ENCODE results near the gene PLA2G2E.

PLA2G2E gene

GRCh38 chr1:19955534-19956170 lies 32.2 kb upstream of the PLA2G2E start:
- Histone ChIP-seq H3K79me1 (ENCODE audit: low read length) (no peaks in the 10 kb centered on the region), H2AFZ (ENCODE audit: insufficient read depth, low read length, poor library complexity) (no peak overlapping the region), H4K8ac (ENCODE audit: low read depth, low read length) (no peak overlapping the region), H2BK12ac (ENCODE audit: low read length) (no peak overlapping the region), H3K4ac (ENCODE audit: low read depth, low read length) (no peak overlapping the region), H3K23ac (ENCODE audit: low read length) (no peak overlapping the region), H3K4me1 (ENCODE audit: control insufficient read depth in 1 of 2, insufficient read depth in 2 of 2, low read length in 2 of 2) (peaks cover 4 to 6% of the 10 kb centered on the region in 2 experiments), H3K79me2 (ENCODE audit: control insufficient read depth, insufficient read depth, low read length, poor library complexity) (no peaks in the 10 kb centered on the region), H3K9me3 (ENCODE audit: insufficient read depth, low read depth, low read length) (peaks cover 7% of the 10 kb centered on the region), H2BK5ac (ENCODE audit: low read depth, low read length, poor library complexity) (no peak overlapping the region), H3K18ac (ENCODE audit: low read length) (no peak overlapping the region), H3K4me2 (ENCODE audit: low read length) (no peak overlapping the region), H3K9ac (ENCODE audit: low read length) (no peak overlapping the region), H3K4me3 (ENCODE audit: low read depth, low read length) (no peak overlapping the region), H3K27ac (ENCODE audit: low read depth, low read length) (no peak overlapping the region), H3K27me3 (ENCODE audit: insufficient read depth, low read length) (no peaks in the 10 kb centered on the region), H4K12ac (ENCODE audit: low read depth, low read length) (no peak overlapping the region), H2AK5ac (ENCODE audit: low read length) (no peak overlapping the region), H4K91ac (ENCODE audit: low read depth, low read length) (no peak overlapping the region), H3K36me3 (ENCODE audit: control insufficient read depth in 1 of 2, insufficient read depth in 2 of 2, low read length in 2 of 2) (no peaks in the 10 kb centered on the region), H2BK120ac (ENCODE audit: insufficient read depth, low read length, poor library complexity) (no peak overlapping the region), H3K14ac (ENCODE audit: low read length) (no peak overlapping the region)
- no CpG with 5 or more reads among the region's 11 CpGs for WGBS (ENCODE audit: extremely low coverage, insufficient coverage, insufficient read length)
- DNase-seq = no peak

GRCh38 chr1:19954059-19954458 lies 30.6 kb upstream of the PLA2G2E start:
- H3K27me3 ChIP-seq (ENCODE audit: insufficient read depth, low read length) = no peaks in the 10 kb centered on the region
- H3K27ac ChIP-seq (ENCODE audit: low read depth, low read length) = no peak overlapping the region
- H2BK5ac ChIP-seq (ENCODE audit: low read depth, low read length, poor library complexity) = no peak overlapping the region
- no peak overlapping the region for H4K12ac ChIP-seq (ENCODE audit: low read depth, low read length)
- H2BK120ac ChIP-seq (ENCODE audit: insufficient read depth, low read length, poor library complexity) = no peak overlapping the region
- H2AFZ ChIP-seq (ENCODE audit: insufficient read depth, low read length, poor library complexity) = no peak overlapping the region
- DNase-seq = no peak
- no peak overlapping the region for H4K8ac ChIP-seq (ENCODE audit: low read depth, low read length)
- no peak overlapping the region for H3K4me3 ChIP-seq (ENCODE audit: low read depth, low read length)
- no peak overlapping the region for H3K4ac ChIP-seq (ENCODE audit: low read depth, low read length)
- H3K23ac ChIP-seq (ENCODE audit: low read length) = no peak overlapping the region
- H3K9ac ChIP-seq (ENCODE audit: low read length) = no peak overlapping the region
- no peak overlapping the region for H2BK12ac ChIP-seq (ENCODE audit: low read length)
- H3K18ac ChIP-seq (ENCODE audit: low read length) = no peak overlapping the region
- H4K91ac ChIP-seq (ENCODE audit: low read depth, low read length) = no peak overlapping the region
- H3K9me3 ChIP-seq (ENCODE audit: insufficient read depth, low read depth, low read length) = peaks cover 7% of the 10 kb centered on the region
- peaks cover 4 to 6% of the 10 kb centered on the region in 2 experiments for H3K4me1 ChIP-seq (ENCODE audit: control insufficient read depth in 1 of 2, insufficient read depth in 2 of 2, low read length in 2 of 2)
- no peak overlapping the region for H2AK5ac ChIP-seq (ENCODE audit: low read length)
- no peaks in the 10 kb centered on the region for H3K79me1 ChIP-seq (ENCODE audit: low read length)
- H3K36me3 ChIP-seq (ENCODE audit: control insufficient read depth in 1 of 2, insufficient read depth in 2 of 2, low read length in 2 of 2) = no peaks in the 10 kb centered on the region
- no CpG with 5 or more reads among the region's 2 CpGs for WGBS (ENCODE audit: extremely low coverage, insufficient coverage, insufficient read length)
- no peak overlapping the region for H3K4me2 ChIP-seq (ENCODE audit: low read length)
- H3K79me2 ChIP-seq (ENCODE audit: control insufficient read depth, insufficient read depth, low read length, poor library complexity) = no peaks in the 10 kb centered on the region
- H3K14ac ChIP-seq (ENCODE audit: low read length) = no peak overlapping the region

- no peaks in the 10 kb centered on the region for H3K79me2 ChIP-seq (ENCODE audit: control insufficient read depth, insufficient read depth, low read length, poor library complexity)
- H2AK5ac ChIP-seq (ENCODE audit: low read length) = no peak overlapping the region
- H4K8ac ChIP-seq (ENCODE audit: low read depth, low read length) = no peak overlapping the region
- WGBS (ENCODE audit: extremely low coverage, insufficient coverage, insufficient read length) = no CpG with 5 or more reads among the region's 2 CpGs
- H3K18ac ChIP-seq (ENCODE audit: low read length) = no peak overlapping the region
- no peak overlapping the region for H4K12ac ChIP-seq (ENCODE audit: low read depth, low read length)
- H4K91ac ChIP-seq (ENCODE audit: low read depth, low read length) = no peak overlapping the region
- H2BK120ac ChIP-seq (ENCODE audit: insufficient read depth, low read length, poor library complexity) = no peak overlapping the region
- H3K23ac ChIP-seq (ENCODE audit: low read length) = no peak overlapping the region
- H3K79me1 ChIP-seq (ENCODE audit: low read length) = no peaks in the 10 kb centered on the region
- H3K9ac ChIP-seq (ENCODE audit: low read length) = no peak overlapping the region
- no peak overlapping the region for H2BK12ac ChIP-seq (ENCODE audit: low read length)
- H2BK5ac ChIP-seq (ENCODE audit: low read depth, low read length, poor library complexity) = no peak overlapping the region
- DNase-seq = peak; percentile 37 to 63
- no peak overlapping the region for H3K4ac ChIP-seq (ENCODE audit: low read depth, low read length)
- H3K4me2 ChIP-seq (ENCODE audit: low read length) = no peak overlapping the region
- no peak overlapping the region for H3K27ac ChIP-seq (ENCODE audit: low read depth, low read length)
- H3K9me3 ChIP-seq (ENCODE audit: insufficient read depth, low read depth, low read length) = peaks cover 5% of the 10 kb centered on the region
- no peaks in the 10 kb centered on the region for H3K27me3 ChIP-seq (ENCODE audit: insufficient read depth, low read length)
- no peaks in the 10 kb centered on the region for H3K4me1 ChIP-seq (ENCODE audit: control insufficient read depth in 1 of 2, insufficient read depth in 2 of 2, low read length in 2 of 2)
- no peaks in the 10 kb centered on the region for H3K36me3 ChIP-seq (ENCODE audit: control insufficient read depth in 1 of 2, insufficient read depth in 2 of 2, low read length in 2 of 2)
- no peak overlapping the region for H2AFZ ChIP-seq (ENCODE audit: insufficient read depth, low read length, poor library complexity)
- H3K4me3 ChIP-seq (ENCODE audit: low read depth, low read length) = no peak overlapping the region
- H3K14ac ChIP-seq (ENCODE audit: low read length) = no peak overlapping the region
Observed at GRCh38 chr1:19949016-19949415, 25.6 kb upstream of the PLA2G2E start.

GRCh38 chr1:19946971-19947370 lies 23.6 kb upstream of the PLA2G2E start:
- no peak for DNase-seq
- Histone ChIP-seq H3K4ac (ENCODE audit: low read depth, low read length) (no peak overlapping the region), H3K23ac (ENCODE audit: low read length) (no peak overlapping the region)

More at GRCh38 chr1:19946971-19947370, 23.6 kb upstream of the PLA2G2E start:
- Histone ChIP-seq H3K27me3 (ENCODE audit: insufficient read depth, low read length) (no peaks in the 10 kb centered on the region), H3K4me2 (ENCODE audit: low read length) (no peak overlapping the region), H2AK5ac (ENCODE audit: low read length) (no peak overlapping the region), H3K36me3 (ENCODE audit: control insufficient read depth in 1 of 2, insufficient read depth in 2 of 2, low read length in 2 of 2) (no peaks in the 10 kb centered on the region), H3K79me2 (ENCODE audit: control insufficient read depth, insufficient read depth, low read length, poor library complexity) (no peaks in the 10 kb centered on the region), H3K27ac (ENCODE audit: low read depth, low read length) (no peak overlapping the region), H2BK12ac (ENCODE audit: low read length) (no peak overlapping the region), H3K9me3 (ENCODE audit: insufficient read depth, low read depth, low read length) (no peaks in the 10 kb centered on the region), H4K8ac (ENCODE audit: low read depth, low read length) (no peak overlapping the region), H3K14ac (ENCODE audit: low read length) (no peak overlapping the region), H4K91ac (ENCODE audit: low read depth, low read length) (no peak overlapping the region), H3K4me3 (ENCODE audit: low read depth, low read length) (no peak overlapping the region), H3K79me1 (ENCODE audit: low read length) (no peaks in the 10 kb centered on the region), H2BK120ac (ENCODE audit: insufficient read depth, low read length, poor library complexity) (no peak overlapping the region), H2AFZ (ENCODE audit: insufficient read depth, low read length, poor library complexity) (no peak overlapping the region), H3K4me1 (ENCODE audit: control insufficient read depth in 1 of 2, insufficient read depth in 2 of 2, low read length in 2 of 2) (no peaks in the 10 kb centered on the region), H3K9ac (ENCODE audit: low read length) (no peak overlapping the region), H4K12ac (ENCODE audit: low read depth, low read length) (no peak overlapping the region), H2BK5ac (ENCODE audit: low read depth, low read length, poor library complexity) (no peak overlapping the region), H3K18ac (ENCODE audit: low read length) (no peak overlapping the region)
- no CpG with 5 or more reads among the region's 3 CpGs for WGBS (ENCODE audit: extremely low coverage, insufficient coverage, insufficient read length)
